Testis (tissue), 5 donors: ENCODE data around the gene CBY1. TPM values are rescaled to one million over a fixed set of nuclear protein-coding genes. Genes with fewer than 3 reads are reported as not detected.

ENCODE experiments used
- DNase-seq: peaks from one replicate; pipeline ENCODE4 v3.0.0-alpha.2; 2019
- H3K27ac ChIP-seq, 2 donors: fragments of 200-600 bp; sonication (generic); one replicate each; pipeline ENCODE4 v1.5.1; 2019
- H3K27me3 ChIP-seq: fragments of 200-600 bp; sonication (generic); one replicate; pipeline ENCODE4 v1.5.1; 2019
- H3K36me3 ChIP-seq: fragments of 200-600 bp; sonication (generic); one replicate; pipeline ENCODE4 v1.5.1; 2017; ENCODE audit warnings: low read depth; ENCODE audit errors: missing control alignments
- H3K4me1 ChIP-seq: fragments of 200-600 bp; sonication (generic); one replicate; pipeline ENCODE4 v1.5.1; 2019
- H3K4me3 ChIP-seq, 2 donors: fragments of 200-600 bp; sonication (generic); one replicate each; pipeline ENCODE4 v1.5.1; 2017 to 2019
- H3K9me3 ChIP-seq: fragments of 200-600 bp; sonication (generic); one replicate; pipeline ENCODE4 v1.5.1; 2017
- CTCF ChIP-seq, 3 experiments: fragments of 450-650 bp in 2 of 3; fragments of 200-600 bp in 1 of 3; sonication (generic) in 1 of 3; IDR thresholded peaks; one replicate each; pipeline ENCODE4 v1.5.1; 2016 to 2019; ENCODE audit warnings: antibody characterized with exemption in 3 of 3, mild to moderate bottlenecking in 2 of 3, moderate library complexity in 1 of 3
- POLR2A ChIP-seq: fragments of 450-650 bp; IDR thresholded peaks from one replicate; pipeline ENCODE4 v1.6.1; 2017; ENCODE audit warnings: antibody characterized with exemption, mild to moderate bottlenecking, moderate library complexity
- WGBS, 2 donors: methylation state at CpG; one replicate each; pipeline ENCODE4 v1.1.5; 2018; 5-methylcytosine and 5-hydroxymethylcytosine counted together
- intact Hi-C: fragments of 100-400 bp; cut with DNase I; formaldehyde crosslinking; loops from one replicate; pipeline ENCODE4 v1.15.1; 2023; ENCODE audit warnings: low total_unique reads
- long read RNA-seq, 2 donors: transcript quantifications; one replicate each; lab custom pipeline, GENCODE V29; 2026
- polyA plus RNA-seq: library from polyadenylated mRNA; stranded (reverse); fragments of 350-450 nt; fragmentation: Illumina TruSeq; extraction: RNeasy Lipid Tissue Mini Kit (QIAGEN cat#74804); gene quantifications from one replicate; pipeline ENCODE4 v1.2.3, GENCODE V29; 2014; ENCODE audit warnings: low read depth, low replicate concordance; ENCODE audit not compliant: insufficient read depth
- total RNA-seq, 2 donors: library from RNA; depleted of rRNA; stranded (reverse); fragments of >200 nt; gene quantifications; one replicate each; pipeline ENCODE4 v1.2.3, GENCODE V29; 2016

The CBY1 gene
- 10 to 100 TPM; 24.9 to 30.9 TPM for total RNA-seq
- 50.8 TPM for polyA plus RNA-seq
- long read RNA-seq, donor 1, transcript CBY1-201 (5 exons, 1,133 nt) = major isoform, 35 of 37 reads
- long read RNA-seq, donor 1, partial matches to known transcripts = 0 of 37 reads
- long read RNA-seq, donor 1, other reads (novel, unspliced or antisense) = 0 of 37 reads
- long read RNA-seq, donor 2, transcript CBY1-201 (5 exons, 1,133 nt) = major isoform, 12 of 26 reads
- long read RNA-seq, donor 2, partial matches to known transcripts = 13 of 26 reads
- long read RNA-seq, donor 2, other reads (novel, unspliced or antisense) = 0 of 26 reads

GRCh38 chr22:38656256-38657044 lies at the start of gene CBY1, which contains the start of gene FAM227A:
Gene CBY1, plus strand, starts transcription at chr22:38656638. Its CDS starts 11,417 bp downstream, at chr22:38668055.
Gene FAM227A, minus strand, starts transcription at chr22:38656392. Its CDS starts 6,224 bp downstream, at chr22:38650168.
- Histone ChIP-seq H3K4me3 (peak within 1 kb of the TSS; percentile 77 to 83), H3K36me3 (no peaks in the 10 kb centered on the region), H3K4me1 (peaks cover 4% of the 10 kb centered on the region), H3K9me3 (no peaks in the 10 kb centered on the region), H3K27me3 (no peaks in the 10 kb centered on the region), H3K27ac (peak within 1 kb of the TSS; percentile 71 to 83)
- WGBS, 2 donors = 0 to 1% methylated on average over 16 to 66 of the region's 66 CpGs
- DNase-seq = peak; percentile 94
- TF ChIP-seq CTCF (IDR thresholded peaks at IDR 0.05) = peak in 1 of 3 experiments; percentile 4
- no peak for TF ChIP-seq POLR2A
- intact Hi-C loops = no loop called here

GRCh38 chr22:38607680-38608079 lies 48.8 kb upstream of the CBY1 start:
- Histone ChIP-seq H3K36me3 (no peaks in the 10 kb centered on the region), H3K9me3 (no peaks in the 10 kb centered on the region), H3K4me3 (no peak overlapping the region), H3K27ac (no peak overlapping the region), H3K4me1 (no peaks in the 10 kb centered on the region), H3K27me3 (no peaks in the 10 kb centered on the region)
- WGBS, 2 donors = 91% methylated on average over 3 of the region's 3 CpGs
- TF ChIP-seq POLR2A (no peak), CTCF (IDR thresholded peaks at IDR 0.05) (no peak)
- intact Hi-C loops = no loop called here
- no peak for DNase-seq

- Histone ChIP-seq H3K27ac (no peak overlapping the region), H3K27me3 (no peaks in the 10 kb centered on the region), H3K36me3 (no peaks in the 10 kb centered on the region), H3K4me3 (no peak overlapping the region), H3K9me3 (no peaks in the 10 kb centered on the region), H3K4me1 (no peaks in the 10 kb centered on the region)
- no peak for DNase-seq
- WGBS, 2 donors = 85 to 91% methylated on average over 13 of the region's 13 CpGs
- TF ChIP-seq CTCF (IDR thresholded peaks at IDR 0.05) = no peak
- TF ChIP-seq POLR2A = no peak
- intact Hi-C loops = no loop called here
Measured at GRCh38 chr22:38608992-38609750, 47.3 kb upstream of the CBY1 start.

GRCh38 chr22:38610234-38610633 lies 46.2 kb upstream of the CBY1 start:
- DNase-seq = no peak
- 95 to 97% methylated on average over 4 to 5 of the region's 5 CpGs for WGBS, 2 donors
- intact Hi-C loops = no loop called here
- H3K4me3 ChIP-seq = no peak overlapping the region
- H3K27me3 ChIP-seq = no peaks in the 10 kb centered on the region
- no peaks in the 10 kb centered on the region for H3K4me1 ChIP-seq
- H3K27ac ChIP-seq = no peak overlapping the region
- no peaks in the 10 kb centered on the region for H3K9me3 ChIP-seq
- TF ChIP-seq CTCF (IDR thresholded peaks at IDR 0.05) = no peak
- no peak for TF ChIP-seq POLR2A
- no peaks in the 10 kb centered on the region for H3K36me3 ChIP-seq
